Measurements from ENCODE around the gene TRIM29. TPM values are rescaled to one million over a fixed set of nuclear protein-coding genes. Genes with fewer than 3 reads are reported as not detected.
"Not testable (repeated sequence)": the region's sequence is repeated elsewhere in the genome, so short reads cannot be mapped to it uniquely, and the experiment has no call there.

TRIM29 gene
- total RNA-seq, 1 donor, result not detected

GRCh38 chr11:120184371-120184945 lies 46.5 kb upstream of the TRIM29 start:
- no peak overlapping the region for H3K4me3 ChIP-seq (ENCODE audit: low read depth, low read length)
- no peak for TF ChIP-seq CTCF (IDR thresholded peaks at IDR 0.05; ENCODE audit: insufficient read depth, low read length)
- DNase-seq (ENCODE audit: low read depth), result no peak

GRCh38 chr11:120183701-120184141 lies 45.8 kb upstream of the TRIM29 start:
- DNase-seq (ENCODE audit: low read depth), result no peak
- no peak for TF ChIP-seq CTCF (IDR thresholded peaks at IDR 0.05; ENCODE audit: insufficient read depth, low read length)
- no peak overlapping the region for H3K4me3 ChIP-seq (ENCODE audit: low read depth, low read length)

- H3K4me3 ChIP-seq (ENCODE audit: low read depth, low read length), result no peak overlapping the region
- DNase-seq (ENCODE audit: low read depth), result peak; percentile 53
- peak; percentile 47 for TF ChIP-seq CTCF (IDR thresholded peaks at IDR 0.05; ENCODE audit: insufficient read depth, low read length)
Measured at GRCh38 chr11:120182790-120183491, 45.0 kb upstream of the TRIM29 start.

- no peak for DNase-seq (ENCODE audit: low read depth)
- no peak for TF ChIP-seq CTCF (IDR thresholded peaks at IDR 0.05; ENCODE audit: insufficient read depth, low read length)
- no peak overlapping the region for H3K4me3 ChIP-seq (ENCODE audit: low read depth, low read length)
Measured at GRCh38 chr11:120182372-120182771, 44.5 kb upstream of the TRIM29 start.

- no peak for DNase-seq (ENCODE audit: low read depth)
- no peak overlapping the region for H3K4me3 ChIP-seq (ENCODE audit: low read depth, low read length)
- no peak for TF ChIP-seq CTCF (IDR thresholded peaks at IDR 0.05; ENCODE audit: insufficient read depth, low read length)
Measured at GRCh38 chr11:120181376-120181975, 43.6 kb upstream of the TRIM29 start.

GRCh38 chr11:120180551-120181232 lies 42.8 kb upstream of the TRIM29 start:
- no peak for TF ChIP-seq CTCF (IDR thresholded peaks at IDR 0.05; ENCODE audit: insufficient read depth, low read length)
- no peak overlapping the region for H3K4me3 ChIP-seq (ENCODE audit: low read depth, low read length)
- peak; percentile 58 for DNase-seq (ENCODE audit: low read depth)

GRCh38 chr11:120180063-120180462 lies 42.1 kb upstream of the TRIM29 start:
- not testable (repeated sequence) for H3K4me3 ChIP-seq (ENCODE audit: low read depth, low read length); DNase-seq (ENCODE audit: low read depth)
